GM12864 (cell line): ENCODE results near the gene ST7.

Source experiments
- DNase-seq: peaks from one replicate; pipeline ENCODE4 v3.0.0-alpha.2; 2011; ENCODE audit warnings: low read depth
- H3K4me3 ChIP-seq: 2 replicates; pipeline ENCODE4 v1.5.1; 2011; ENCODE audit warnings: mild to moderate bottlenecking, low read depth, low read length, control low read depth
- CTCF ChIP-seq: IDR thresholded peaks from 2 replicates; pipeline ENCODE4 v1.5.1; 2011; ENCODE audit warnings: low read depth, mild to moderate bottlenecking, moderate library complexity, low read length, control low read depth, inconsistent platforms; ENCODE audit errors: missing control alignments

The ST7 gene

DNA sequence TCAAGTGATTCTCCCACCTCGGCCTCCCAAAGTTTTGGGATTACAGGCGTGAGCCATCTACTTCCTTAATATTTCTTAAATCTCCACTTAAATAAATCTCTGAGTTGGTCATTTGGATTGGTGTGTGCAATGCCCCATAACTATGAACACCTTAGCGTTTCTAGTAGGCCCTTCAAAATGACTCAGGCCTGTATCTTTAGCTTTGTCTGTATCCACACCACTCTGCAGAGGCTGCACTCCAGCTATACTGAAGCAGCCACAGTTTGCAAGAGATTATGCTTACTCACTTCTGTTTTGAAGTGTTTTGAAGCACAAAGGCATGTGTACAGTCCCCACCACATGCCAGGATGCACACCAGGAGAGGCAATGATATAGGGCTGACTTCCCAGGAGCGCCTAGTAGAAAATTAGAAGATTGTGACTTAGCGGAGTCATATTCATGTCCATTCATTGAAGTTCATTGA is 2.4 kb upstream of the ST7 start:
- DNase-seq: no peak
- H3K4me3 ChIP-seq: no peak overlapping the region
- TF ChIP-seq CTCF: no peak

GRCh38 chr7:116951366-116952292 is 1.7 kb upstream of the ST7 start:
- no peak overlapping the region for H3K4me3 ChIP-seq
- no peak for DNase-seq
- no peak for TF ChIP-seq CTCF

DNA sequence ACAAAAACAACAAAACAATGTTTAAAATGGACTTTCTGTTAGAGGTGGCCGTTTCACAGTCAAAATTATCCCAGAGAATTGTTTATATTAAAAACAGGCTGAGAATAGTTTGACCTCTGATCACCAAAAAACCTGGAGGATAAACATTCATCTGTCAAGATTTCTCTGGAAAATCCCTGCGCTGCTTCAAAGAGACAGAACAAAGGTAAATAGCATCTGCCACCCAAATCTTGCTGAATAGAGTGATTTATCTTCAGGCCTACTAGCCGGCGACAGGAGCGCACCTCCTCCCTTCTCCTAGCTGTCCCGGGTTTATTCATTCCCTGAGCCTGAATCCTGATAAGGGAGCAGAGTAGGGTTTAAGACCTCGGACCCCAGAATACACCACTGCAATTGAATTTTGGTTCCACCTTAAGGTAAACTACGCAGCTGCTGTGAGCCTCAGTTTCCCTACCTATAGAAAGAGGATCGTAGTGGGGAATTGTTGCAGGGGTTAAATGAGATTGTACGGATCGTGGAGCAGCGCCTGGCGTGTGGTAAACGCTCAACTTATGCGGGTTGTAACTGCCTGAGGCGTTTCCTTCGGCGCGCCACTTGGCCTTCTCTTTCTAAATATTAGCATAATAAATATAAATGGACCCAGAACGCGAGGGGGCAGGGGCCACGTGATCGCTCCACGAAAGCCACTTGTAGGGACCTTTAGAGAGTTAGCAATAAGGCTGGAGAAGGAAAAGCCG is 498 bp upstream of the ST7 start:
- no peak for DNase-seq
- TF ChIP-seq CTCF: no peak
- H3K4me3 ChIP-seq: peak overlapping the region; percentile 70

DNA sequence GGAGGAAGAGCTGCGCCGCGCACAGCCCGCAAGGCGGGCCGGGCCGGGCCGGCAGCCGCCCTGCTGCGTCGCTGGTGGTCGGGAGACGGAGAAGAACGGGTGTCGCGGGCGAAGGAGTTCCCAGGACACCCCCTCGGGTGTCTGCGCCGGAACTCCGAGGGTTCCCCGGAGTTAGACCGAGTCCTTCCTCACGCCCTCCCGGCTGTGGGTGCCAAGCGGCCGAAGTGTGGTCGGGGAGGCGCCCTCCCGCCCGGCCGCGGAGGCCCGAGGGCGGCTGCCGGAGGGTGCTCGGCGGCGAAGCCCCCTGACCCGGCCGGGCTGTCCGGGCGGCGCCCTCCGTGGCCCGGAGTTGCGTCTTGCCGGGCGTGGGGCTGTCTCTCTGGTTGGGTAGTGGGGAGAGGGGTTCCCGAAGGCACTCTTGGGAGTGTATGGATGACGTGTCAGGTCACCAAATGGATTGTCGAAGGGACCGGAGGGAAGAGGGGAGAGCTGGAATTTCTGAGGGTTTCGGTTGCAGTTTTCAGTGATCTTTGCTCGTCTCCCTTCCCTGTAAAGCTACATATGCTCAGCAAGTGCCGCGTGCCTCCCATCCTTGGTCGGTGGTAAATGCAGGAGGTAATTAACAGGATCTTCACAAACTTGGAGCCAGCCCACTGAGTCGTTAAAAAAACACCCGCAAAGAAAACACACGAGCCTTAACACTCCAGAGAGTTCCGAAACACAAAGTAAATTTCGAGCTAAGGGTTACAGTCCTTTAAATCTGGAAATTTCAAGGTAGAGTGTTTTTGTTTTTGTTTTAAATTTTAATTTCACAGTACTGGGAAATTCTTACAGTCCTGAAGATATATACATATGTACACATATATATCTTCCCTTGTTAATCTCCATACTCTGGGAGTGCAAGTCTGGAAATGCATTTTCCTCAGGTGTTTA is 871 bp downstream of the ST7 start:
- no peak for TF ChIP-seq CTCF
- DNase-seq: no peak
- peak overlapping the region; percentile 70 for H3K4me3 ChIP-seq

- no peak for DNase-seq
- no peak for TF ChIP-seq CTCF
- peak overlapping the region; percentile 70 for H3K4me3 ChIP-seq
These were observed 2.0 kb downstream of the ST7 start for GRCh38 chr7:116955340-116955739.

DNA sequence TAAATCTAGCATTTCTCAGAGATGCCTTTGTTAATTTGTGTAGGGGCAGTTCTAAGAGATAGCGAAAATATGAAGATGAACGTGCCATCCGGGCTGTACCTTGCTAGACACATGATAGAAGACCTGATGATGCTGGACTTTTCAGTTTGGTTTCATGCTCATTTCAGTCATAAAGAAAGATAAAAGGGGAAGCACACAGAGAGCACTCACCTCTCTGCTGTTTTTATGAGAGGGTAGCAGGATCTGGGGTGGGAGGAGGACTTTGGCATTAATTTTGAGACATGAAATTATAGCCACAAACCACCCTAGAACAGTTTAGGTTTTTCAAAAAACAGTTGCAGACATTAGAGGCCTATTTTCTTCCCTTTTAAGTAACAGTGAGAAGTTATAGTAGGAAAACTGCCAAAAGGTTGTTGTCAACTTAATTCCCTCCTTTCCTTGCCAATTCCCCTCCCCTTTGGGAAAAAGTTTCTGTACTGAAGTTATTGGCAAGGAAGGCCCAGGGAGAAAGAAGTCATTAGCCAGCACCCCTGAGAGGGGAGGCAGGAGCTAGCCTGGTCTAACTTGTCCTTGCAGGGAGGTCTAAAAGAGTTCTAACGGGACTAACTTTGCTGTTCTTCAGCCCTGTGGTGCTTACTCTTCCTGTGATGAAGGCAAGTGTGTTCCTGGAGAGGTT is 2.6 kb downstream of the ST7 start:
- H3K4me3 ChIP-seq: peak overlapping the region; percentile 70; the same call in 1 of the 2 replicates

More for the DNA sequence above, 2.6 kb downstream of the ST7 start:
- peak; percentile 87 for DNase-seq
- TF ChIP-seq CTCF: no peak
